A549 (cell line): ENCODE results near the gene ESRP2. TPM values are rescaled to one million over a fixed set of nuclear protein-coding genes. Genes with fewer than 3 reads are reported as not detected.

Source experiments
- ATAC-seq, 2 experiments: fragments of 200-7000 bp in 1 of 2; fragments of >200 bp in 1 of 2; cut with Nextera tagmentation in 1 of 2; cut with Tn5 transposase in 1 of 2; 3 replicates each; pipeline versions ENCODE4 v1.8.0 to v1.9.1; 2018 to 2020; ENCODE audit warnings: mild to moderate bottlenecking in 1 of 2, moderate library complexity in 1 of 2
- CTCF ChIA-PET: fragments of 300-600 bp; sonication (Branson Sonifier 250); formaldehyde crosslinking; extraction: SDS; loops from one replicate; lab custom pipeline; 2021; ENCODE audit warnings: antibody characterized with exemption, inconsistent platforms; lab: Yijun Ruan, JAX
- POLR2A ChIA-PET: fragments of 350-600 bp; formaldehyde crosslinking; extraction: SDS; loops from one replicate; lab custom pipeline; 2021; ENCODE audit warnings: antibody characterized with exemption, inconsistent platforms; lab: Yijun Ruan, JAX
- DNase-seq, 2 experiments: peaks; one replicate each; pipeline versions ENCODE4 v3.0.0 to v3.0.0-alpha.2; 2011 to 2016; ENCODE audit warnings: low read depth in 1 of 2, low spot score in 1 of 2
- FAIRE-seq: peaks from 2 replicates; lab custom pipeline; 2011; peaks lifted over from hg19 to GRCh38; lab: Jason Lieb, UNC
- H3K27ac ChIP-seq, 2 experiments: fragments of >200 bp; sonication (Bioruptor Twin); formaldehyde crosslinking; 3 replicates each; pipeline ENCODE4 v1.5.1; 2016 to 2017
- H3K4me1 ChIP-seq: fragments of >200 bp; sonication (Bioruptor Twin); formaldehyde crosslinking; 3 replicates; pipeline ENCODE4 v1.6.1; 2016
- H3K4me2 ChIP-seq: fragments of >200 bp; sonication (Bioruptor Twin); formaldehyde crosslinking; 3 replicates; pipeline ENCODE4 v1.6.1; 2016
- H3K4me3 ChIP-seq: fragments of >200 bp; sonication (Bioruptor Twin); formaldehyde crosslinking; 3 replicates; pipeline ENCODE4 v1.5.1; 2016
- H3K9me3 ChIP-seq: fragments of >200 bp; sonication (Bioruptor Twin); formaldehyde crosslinking; 3 replicates; pipeline ENCODE4 v1.6.1; 2016
- CHD2 ChIP-seq: fragments of 150-350 bp; IDR thresholded peaks from 2 replicates; pipeline ENCODE4 v1.6.1; 2014; ENCODE audit warnings: low read length; ENCODE audit not compliant: partially characterized antibody
- CHD4 ChIP-seq: fragments of 200-600 bp; sonication (generic); IDR thresholded peaks from 2 replicates; pipeline ENCODE4 v1.6.1; 2016; ENCODE audit warnings: antibody characterized with exemption, mild to moderate bottlenecking, borderline replicate concordance
- EHF ChIP-seq: fragments of 250-450 bp; sonication (Bioruptor Pico); IDR thresholded peaks from 2 replicates; pipeline ENCODE4 v1.5.0; 2020; ENCODE audit warnings: mild to moderate bottlenecking
- EP300 ChIP-seq, 2 experiments: fragments of >200 bp; sonication (Bioruptor Twin); formaldehyde crosslinking; IDR thresholded peaks; 2 replicates in 1 of 2; 3 replicates in 1 of 2; pipeline ENCODE4 v1.6.1; 2016 to 2017
- ESRRA ChIP-seq: fragments of 150-350 bp; IDR thresholded peaks from 2 replicates; pipeline ENCODE4 v1.6.1; 2014; ENCODE audit warnings: mild to moderate bottlenecking, low read length, borderline replicate concordance
- FOXS1 ChIP-seq: fragments of 250-450 bp; sonication (Bioruptor Pico); IDR thresholded peaks from 2 replicates; pipeline ENCODE4 v1.5.0; 2020; ENCODE audit warnings: mild to moderate bottlenecking, moderate library complexity
- HDAC2 ChIP-seq: fragments of 200-600 bp; sonication (generic); IDR thresholded peaks from 2 replicates; pipeline ENCODE4 v1.6.1; 2016
- HOXA7 ChIP-seq: fragments of 250-450 bp; sonication (Bioruptor Pico); IDR thresholded peaks from 2 replicates; pipeline ENCODE4 v1.5.0; 2020; ENCODE audit warnings: mild to moderate bottlenecking, moderate library complexity
- HOXB13 ChIP-seq: fragments of 250-450 bp; sonication (Bioruptor Pico); IDR thresholded peaks from 2 replicates; pipeline ENCODE4 v1.5.0; 2020; ENCODE audit warnings: low read depth, mild to moderate bottlenecking, moderate library complexity
- MAFK ChIP-seq: fragments of 450-650 bp; IDR thresholded peaks from 2 replicates; pipeline ENCODE4 v1.6.1; 2014; ENCODE audit not compliant: partially characterized antibody
- MAZ ChIP-seq: fragments of 150-350 bp; IDR thresholded peaks from 2 replicates; pipeline ENCODE4 v1.6.1; 2014; ENCODE audit warnings: antibody characterized with exemption, low read depth, low read length, borderline replicate concordance
- NPAS2 ChIP-seq: fragments of 250-450 bp; sonication (Bioruptor Pico); IDR thresholded peaks from 2 replicates; pipeline ENCODE4 v1.8.0; 2022; ENCODE audit warnings: mild to moderate bottlenecking, moderate library complexity, borderline replicate concordance
- NR3C1 ChIP-seq: fragments of >200 bp; sonication (Bioruptor Twin); formaldehyde crosslinking; IDR thresholded peaks from 3 replicates; pipeline ENCODE4 v1.6.1; 2017
- PBX3 ChIP-seq: IDR thresholded peaks from 2 replicates; pipeline ENCODE4 v1.6.1; 2012
- POLR2AphosphoS2 ChIP-seq: conservative IDR thresholded peaks from 2 replicates; pipeline ENCODE4 v1.6.1; 2012; ENCODE audit warnings: low read length, improper control_type of control experiment, inconsistent platforms
- RAD21 ChIP-seq, 2 experiments: fragments of >200 bp in 1 of 2; sonication (Bioruptor Twin) in 1 of 2; formaldehyde crosslinking in 1 of 2; IDR thresholded peaks in 1 of 2; conservative IDR thresholded peaks in 1 of 2; 2 replicates in 1 of 2; 3 replicates in 1 of 2; pipeline ENCODE4 v1.6.1; 2012 to 2018; ENCODE audit warnings: inconsistent platforms in 1 of 2
- RARB ChIP-seq: fragments of 250-450 bp; sonication (Bioruptor Pico); IDR thresholded peaks from 2 replicates; pipeline ENCODE4 v1.8.0; 2021; ENCODE audit warnings: mild to moderate bottlenecking, moderate library complexity
- RNF2 ChIP-seq: fragments of 200-600 bp; sonication (generic); IDR thresholded peaks from 2 replicates; pipeline ENCODE4 v1.6.1; 2016; ENCODE audit warnings: low read depth, mild to moderate bottlenecking, antibody characterized with exemption, moderate library complexity, borderline replicate concordance
- SMC3 ChIP-seq: fragments of >200 bp; sonication (Bioruptor Twin); formaldehyde crosslinking; IDR thresholded peaks from 3 replicates; pipeline ENCODE4 v1.6.1; 2018; ENCODE audit warnings: inconsistent platforms
- SREBF2 ChIP-seq: fragments of 450-650 bp; IDR thresholded peaks from 2 replicates; pipeline ENCODE4 v1.6.1; 2014; ENCODE audit warnings: mild to moderate bottlenecking, moderate library complexity
- TFCP2L1 ChIP-seq: fragments of 250-450 bp; sonication (Bioruptor Pico); IDR thresholded peaks from 2 replicates; pipeline ENCODE4 v1.5.0; 2021; ENCODE audit warnings: mild to moderate bottlenecking
- ZC3H11A ChIP-seq: fragments of 450-650 bp; IDR thresholded peaks from 2 replicates; pipeline ENCODE4 v1.6.1; 2014; ENCODE audit warnings: antibody characterized with exemption, mild to moderate bottlenecking
- ZFP36 ChIP-seq: fragments of 450-650 bp; IDR thresholded peaks from 2 replicates; pipeline ENCODE4 v1.6.1; 2014; ENCODE audit warnings: borderline replicate concordance; ENCODE audit not compliant: partially characterized antibody
- ZNF302 ChIP-seq: fragments of 250-450 bp; sonication (Bioruptor Pico); IDR thresholded peaks from 2 replicates; pipeline ENCODE4 v1.9.0; 2021; ENCODE audit warnings: inconsistent platforms, mild to moderate bottlenecking, moderate library complexity
- WGBS: methylation state at CpG from one replicate; pipeline ENCODE4 v1.1.6; 2017; ENCODE audit errors: missing lambda C conversion rate; 5-methylcytosine and 5-hydroxymethylcytosine counted together
- polyA plus RNA-seq, 4 experiments: library from polyadenylated mRNA; depleted of rRNA in 3 of 4; stranded (reverse); fragments of >200 nt; fragmentation: RNase III in 1 of 4; extraction: RNeasy Plus Mini Kit Qiagen cat#74134 plus additional on column Dnase treatment in 1 of 4; gene quantifications; 2 replicates in 3 of 4; 3 replicates in 1 of 4; pipeline ENCODE4 v1.2.3, GENCODE V29; 2011 to 2017
- TF ChIP-seq, protein P1 (sequence below): fragments of 150-350 bp; IDR thresholded peaks from 2 replicates; pipeline ENCODE4 v1.6.1; 2014; ENCODE audit warnings: low read depth, mild to moderate bottlenecking, low read length
- TF ChIP-seq, protein P2 (sequence below): fragments of 250-450 bp; sonication (Bioruptor Pico); IDR thresholded peaks from 2 replicates; pipeline ENCODE4 v1.5.0; 2020; ENCODE audit warnings: low read depth, mild to moderate bottlenecking, moderate library complexity
- TF ChIP-seq, protein P3 (sequence below): IDR thresholded peaks from 2 replicates; pipeline ENCODE4 v1.6.1; 2012; ENCODE audit warnings: low read depth, borderline replicate concordance

Gene ESRP2
- polyA plus RNA-seq, 2 of the 4 experiments (the other 2 are of a cell fraction): 0.08 to 0.09 TPM

- ATAC-seq: no peak
- WGBS: 88% methylated on average over 3 of the region's 3 CpGs
- H3K27ac ChIP-seq: no peak overlapping the region
- no peak for TF ChIP-seq RAD21 (conservative IDR thresholded peaks at IDR 0.05 in 1 of 2, IDR thresholded peaks at IDR 0.05 in 1 of 2)
- TF ChIP-seq CHD2: no peak
- no peak for TF ChIP-seq EHF (CRISPR knock-in tag)
- no peak for TF ChIP-seq FOXS1 (CRISPR knock-in tag)
- no peak for TF ChIP-seq NPAS2 (CRISPR knock-in tag)
- TF ChIP-seq HOXB13 (CRISPR knock-in tag): no peak
- TF ChIP-seq SREBF2: no peak
- TF ChIP-seq, all 56 proteins: peak for 0
- FAIRE-seq (no peak), DNase-seq (no peak)
- POLR2A ChIA-PET: no interaction called here
- no peaks in the 10 kb centered on the region for H3K4me1 ChIP-seq
- H3K9me3 ChIP-seq: no peaks in the 10 kb centered on the region
- H3K4me2 ChIP-seq: no peak overlapping the region
- CTCF ChIA-PET: interaction anchor here (0.7 to 3.5 kb wide), 28 partner anchors 9 to 318 kb away, joined by 3 to 26 read pairs (median 4); partner anchors contain the start of genes DPEP2 and NFATC3
- H3K4me3 ChIP-seq: no peak overlapping the region
Measured at GRCh38 chr16:68228652-68229051, 7.3 kb downstream of the ESRP2 start.

GRCh38 chr16:68227850-68228553 is 7.9 kb downstream of the ESRP2 start:
- TF ChIP-seq SMC3 (no peak), RARB (no peak), HOXA7 (CRISPR knock-in tag) (no peak), RAD21 (conservative IDR thresholded peaks at IDR 0.05 in 1 of 2, IDR thresholded peaks at IDR 0.05 in 1 of 2) (no peak), MAZ (no peak), PBX3 (no peak), EHF (CRISPR knock-in tag) (no peak), ZFP36 (no peak), CHD4 (no peak), ZNF302 (no peak), POLR2AphosphoS2 (no peak), HDAC2 (no peak), ESRRA (no peak)
- TF ChIP-seq, protein P1, sequence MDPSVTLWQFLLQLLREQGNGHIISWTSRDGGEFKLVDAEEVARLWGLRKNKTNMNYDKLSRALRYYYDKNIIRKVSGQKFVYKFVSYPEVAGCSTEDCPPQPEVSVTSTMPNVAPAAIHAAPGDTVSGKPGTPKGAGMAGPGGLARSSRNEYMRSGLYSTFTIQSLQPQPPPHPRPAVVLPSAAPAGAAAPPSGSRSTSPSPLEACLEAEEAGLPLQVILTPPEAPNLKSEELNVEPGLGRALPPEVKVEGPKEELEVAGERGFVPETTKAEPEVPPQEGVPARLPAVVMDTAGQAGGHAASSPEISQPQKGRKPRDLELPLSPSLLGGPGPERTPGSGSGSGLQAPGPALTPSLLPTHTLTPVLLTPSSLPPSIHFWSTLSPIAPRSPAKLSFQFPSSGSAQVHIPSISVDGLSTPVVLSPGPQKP: no peak
- TF ChIP-seq, all 56 proteins: peak for 0
- POLR2A ChIA-PET: no interaction called here
- Histone ChIP-seq H3K4me1 (no peaks in the 10 kb centered on the region), H3K27ac (no peak overlapping the region), H3K4me3 (no peak overlapping the region), H3K4me2 (no peak overlapping the region), H3K9me3 (no peaks in the 10 kb centered on the region)
- ATAC-seq: peak in 1 of 2 experiments; percentile 38; a peak in 2 of 6 replicates
- CTCF ChIA-PET: interaction anchor here (0.6 to 3.5 kb wide), 30 partner anchors 9 to 317 kb away, joined by 3 to 26 read pairs (median 4); partner anchors contain the start of genes DPEP2 and NFATC3
- DNase-seq: no peak
- 68% methylated on average over 2 of the region's 2 CpGs for WGBS
- no peak for FAIRE-seq

GRCh38 chr16:68227183-68227793 is 8.6 kb downstream of the ESRP2 start:
- ATAC-seq (no peak), FAIRE-seq (no peak)
- Histone ChIP-seq H3K4me1 (no peaks in the 10 kb centered on the region), H3K4me3 (no peak overlapping the region), H3K9me3 (no peaks in the 10 kb centered on the region), H3K27ac (no peak overlapping the region), H3K4me2 (no peak overlapping the region)
- WGBS: 73% methylated on average over 3 of the region's 3 CpGs
- ChIA-PET CTCF (interaction anchor here (0.6 to 3.5 kb wide), 12 partner anchors 8 to 285 kb away, joined by 3 to 26 read pairs (median 4); partner anchors contain the start of gene NFATC3), POLR2A (interaction anchor here (0.5 kb wide), 1 partner anchor 142 kb away, joined by 4 read pairs; the partner anchor contains the start of gene NFATC3)
- TF ChIP-seq, protein P2, sequence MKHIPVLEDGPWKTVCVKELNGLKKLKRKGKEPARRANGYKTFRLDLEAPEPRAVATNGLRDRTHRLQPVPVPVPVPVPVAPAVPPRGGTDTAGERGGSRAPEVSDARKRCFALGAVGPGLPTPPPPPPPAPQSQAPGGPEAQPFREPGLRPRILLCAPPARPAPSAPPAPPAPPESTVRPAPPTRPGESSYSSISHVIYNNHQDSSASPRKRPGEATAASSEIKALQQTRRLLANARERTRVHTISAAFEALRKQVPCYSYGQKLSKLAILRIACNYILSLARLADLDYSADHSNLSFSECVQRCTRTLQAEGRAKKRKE (CRISPR knock-in tag): no peak
- TF ChIP-seq NR3C1 (no peak), MAFK (no peak), RNF2 (no peak), RAD21 (conservative IDR thresholded peaks at IDR 0.05 in 1 of 2, IDR thresholded peaks at IDR 0.05 in 1 of 2) (no peak), TFCP2L1 (no peak), ZNF302 (no peak), ZC3H11A (no peak), EP300 (IDR thresholded peaks at IDR 0.05) (no peak)
- TF ChIP-seq, protein P3, sequence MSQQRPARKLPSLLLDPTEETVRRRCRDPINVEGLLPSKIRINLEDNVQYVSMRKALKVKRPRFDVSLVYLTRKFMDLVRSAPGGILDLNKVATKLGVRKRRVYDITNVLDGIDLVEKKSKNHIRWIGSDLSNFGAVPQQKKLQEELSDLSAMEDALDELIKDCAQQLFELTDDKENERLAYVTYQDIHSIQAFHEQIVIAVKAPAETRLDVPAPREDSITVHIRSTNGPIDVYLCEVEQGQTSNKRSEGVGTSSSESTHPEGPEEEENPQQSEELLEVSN: no peak
- TF ChIP-seq, protein P1: no peak
- TF ChIP-seq, all 56 proteins: peak for 0
- no peak for DNase-seq
